Brain microvascular endothelial cell (primary cell): Measurements from ENCODE around the gene RXRA.

ENCODE experiments used
- DNase-seq: peaks from one replicate; pipeline ENCODE4 v3.0.0-alpha.2; 2020
- H3K27ac ChIP-seq: fragments of 250-450 bp; sonication (Bioruptor Pico); 2 replicates; pipeline ENCODE4 v1.5.1; 2020; ENCODE audit warnings: mild to moderate bottlenecking, moderate library complexity
- H3K27me3 ChIP-seq: fragments of 250-450 bp; sonication (Bioruptor Pico); replicated peaks from 2 replicates; pipeline ENCODE4 v1.5.1; 2020; ENCODE audit warnings: mild to moderate bottlenecking
- H3K36me3 ChIP-seq: fragments of 250-450 bp; sonication (Bioruptor Pico); replicated peaks from 2 replicates; pipeline ENCODE4 v1.5.1; 2020; ENCODE audit warnings: mild to moderate bottlenecking
- H3K4me3 ChIP-seq: 2 replicates; pipeline ENCODE4 v1.5.1; 2011; ENCODE audit warnings: low read depth, mild to moderate bottlenecking, control low read depth, low read length, moderate library complexity
- in situ Hi-C: cut with HindIII; loops from 2 replicates; pipeline ENCODE4 v1.10.0; 2017; ENCODE audit warnings: low sequenced_read_pairs, low pct_ligation_motif_present
- TF ChIP-seq, protein P1 (sequence below): IDR thresholded peaks from 2 replicates; pipeline ENCODE4 v1.5.1; 2011; ENCODE audit warnings: low read depth, mild to moderate bottlenecking, moderate library complexity, low read length, control low read depth, inconsistent platforms; ENCODE audit errors: missing control alignments

The RXRA gene

DNA sequence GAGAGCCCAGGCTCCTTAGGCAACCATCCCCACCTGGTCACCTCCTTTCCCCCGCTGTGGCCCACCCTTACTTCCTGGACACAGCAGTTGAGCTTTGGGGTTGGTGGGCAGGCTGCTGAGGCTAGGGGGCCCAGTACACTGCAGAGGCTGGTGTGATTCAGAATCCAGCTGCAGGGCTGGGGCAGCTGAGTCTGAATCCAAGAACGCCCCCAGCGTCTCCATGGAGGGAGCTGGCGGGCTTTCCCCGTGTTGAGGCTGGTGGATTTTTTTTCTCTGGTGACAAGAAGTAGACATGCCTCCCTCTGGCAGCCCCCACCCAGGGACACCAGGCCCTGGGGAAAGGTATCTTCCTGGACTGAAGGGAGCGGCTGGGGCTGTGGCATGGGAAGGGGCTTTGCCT lies 104.8 kb downstream of the RXRA start:
- no peak overlapping the region for H3K4me3 ChIP-seq
- no peak overlapping the region for H3K27ac ChIP-seq
- TF ChIP-seq, protein P1, sequence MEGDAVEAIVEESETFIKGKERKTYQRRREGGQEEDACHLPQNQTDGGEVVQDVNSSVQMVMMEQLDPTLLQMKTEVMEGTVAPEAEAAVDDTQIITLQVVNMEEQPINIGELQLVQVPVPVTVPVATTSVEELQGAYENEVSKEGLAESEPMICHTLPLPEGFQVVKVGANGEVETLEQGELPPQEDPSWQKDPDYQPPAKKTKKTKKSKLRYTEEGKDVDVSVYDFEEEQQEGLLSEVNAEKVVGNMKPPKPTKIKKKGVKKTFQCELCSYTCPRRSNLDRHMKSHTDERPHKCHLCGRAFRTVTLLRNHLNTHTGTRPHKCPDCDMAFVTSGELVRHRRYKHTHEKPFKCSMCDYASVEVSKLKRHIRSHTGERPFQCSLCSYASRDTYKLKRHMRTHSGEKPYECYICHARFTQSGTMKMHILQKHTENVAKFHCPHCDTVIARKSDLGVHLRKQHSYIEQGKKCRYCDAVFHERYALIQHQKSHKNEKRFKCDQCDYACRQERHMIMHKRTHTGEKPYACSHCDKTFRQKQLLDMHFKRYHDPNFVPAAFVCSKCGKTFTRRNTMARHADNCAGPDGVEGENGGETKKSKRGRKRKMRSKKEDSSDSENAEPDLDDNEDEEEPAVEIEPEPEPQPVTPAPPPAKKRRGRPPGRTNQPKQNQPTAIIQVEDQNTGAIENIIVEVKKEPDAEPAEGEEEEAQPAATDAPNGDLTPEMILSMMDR = no peak
- DNase-seq = no peak
- in situ Hi-C loops = no loop called here
- no peaks in the 10 kb centered on the region for H3K27me3 ChIP-seq
- peaks cover 4% of the 10 kb centered on the region for H3K36me3 ChIP-seq

DNA sequence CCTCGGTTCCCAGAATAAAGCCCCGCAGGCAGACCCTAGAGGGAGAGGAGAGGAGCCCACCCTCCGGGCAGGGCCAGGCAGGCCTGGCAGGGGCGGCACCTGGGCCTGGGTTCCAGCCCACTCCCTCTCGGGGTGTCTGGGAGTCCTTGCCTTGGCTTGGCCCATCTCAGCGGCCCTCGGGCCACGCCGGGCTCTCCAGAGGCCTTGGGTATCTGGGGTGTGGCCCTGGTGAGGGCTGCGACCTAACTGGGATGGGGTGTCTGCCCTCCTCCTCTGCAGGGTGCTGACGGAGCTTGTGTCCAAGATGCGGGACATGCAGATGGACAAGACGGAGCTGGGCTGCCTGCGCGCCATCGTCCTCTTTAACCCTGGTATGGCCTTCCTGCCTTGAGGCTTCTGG lies 105.4 kb downstream of the RXRA start:
- H3K27ac ChIP-seq = no peak overlapping the region
- no peak overlapping the region for H3K4me3 ChIP-seq
- in situ Hi-C loops = no loop called here
- TF ChIP-seq, protein P1 = no peak
- DNase-seq = no peak
- H3K27me3 ChIP-seq = no peaks in the 10 kb centered on the region
- H3K36me3 ChIP-seq = peaks cover 4% of the 10 kb centered on the region

DNA sequence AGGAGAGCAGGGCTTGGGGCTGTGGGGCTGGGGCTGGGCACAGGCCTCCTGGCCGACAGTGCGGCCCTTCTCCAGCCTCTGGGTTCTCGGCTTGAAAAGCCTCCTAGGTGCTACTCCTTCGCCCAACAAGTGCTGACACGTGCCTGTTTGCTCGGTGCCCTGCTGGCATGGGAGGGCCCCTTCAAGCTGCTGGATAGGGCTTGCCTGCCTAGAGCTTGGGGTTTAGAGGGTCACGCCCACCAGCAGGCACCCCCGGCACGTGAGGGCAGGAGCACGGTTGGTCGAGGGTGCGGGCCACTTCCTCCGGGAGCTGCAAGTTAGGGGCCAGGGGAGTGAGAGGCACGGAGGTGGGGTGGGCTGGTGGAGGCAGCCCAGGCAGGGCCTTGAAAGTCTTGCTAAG lies 106.2 kb downstream of the RXRA start:
- Histone ChIP-seq H3K27me3 (no peaks in the 10 kb centered on the region), H3K4me3 (no peak overlapping the region), H3K27ac (no peak overlapping the region), H3K36me3 (peaks cover 4% of the 10 kb centered on the region)
- no peak for DNase-seq
- in situ Hi-C loops = no loop called here
- TF ChIP-seq, protein P1 = no peak

DNA sequence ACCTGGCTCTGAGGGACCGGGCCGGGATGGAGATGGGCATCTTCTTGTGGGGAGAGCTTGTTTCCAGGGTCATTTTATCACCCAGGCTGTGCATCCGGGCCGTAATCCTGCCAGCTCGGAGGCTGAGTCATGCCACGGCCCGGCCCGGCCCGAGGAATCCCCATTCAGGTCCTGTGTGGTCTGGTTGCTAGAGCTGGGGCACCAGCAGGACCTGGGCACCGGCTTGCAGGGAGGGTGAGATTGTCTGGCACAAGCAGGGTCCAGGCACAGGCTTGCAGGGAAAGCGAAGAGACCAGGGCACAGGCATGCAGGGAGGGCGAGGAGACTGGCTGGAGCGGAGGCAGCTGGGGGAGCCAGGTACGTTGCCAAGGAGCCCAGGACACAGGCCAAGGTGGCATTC lies 106.8 kb downstream of the RXRA start:
- DNase-seq = no peak
- Histone ChIP-seq H3K27ac (no peak overlapping the region), H3K36me3 (peaks cover 4% of the 10 kb centered on the region), H3K27me3 (no peaks in the 10 kb centered on the region), H3K4me3 (no peak overlapping the region)
- in situ Hi-C loops = no loop called here
- TF ChIP-seq, protein P1 = no peak

DNA sequence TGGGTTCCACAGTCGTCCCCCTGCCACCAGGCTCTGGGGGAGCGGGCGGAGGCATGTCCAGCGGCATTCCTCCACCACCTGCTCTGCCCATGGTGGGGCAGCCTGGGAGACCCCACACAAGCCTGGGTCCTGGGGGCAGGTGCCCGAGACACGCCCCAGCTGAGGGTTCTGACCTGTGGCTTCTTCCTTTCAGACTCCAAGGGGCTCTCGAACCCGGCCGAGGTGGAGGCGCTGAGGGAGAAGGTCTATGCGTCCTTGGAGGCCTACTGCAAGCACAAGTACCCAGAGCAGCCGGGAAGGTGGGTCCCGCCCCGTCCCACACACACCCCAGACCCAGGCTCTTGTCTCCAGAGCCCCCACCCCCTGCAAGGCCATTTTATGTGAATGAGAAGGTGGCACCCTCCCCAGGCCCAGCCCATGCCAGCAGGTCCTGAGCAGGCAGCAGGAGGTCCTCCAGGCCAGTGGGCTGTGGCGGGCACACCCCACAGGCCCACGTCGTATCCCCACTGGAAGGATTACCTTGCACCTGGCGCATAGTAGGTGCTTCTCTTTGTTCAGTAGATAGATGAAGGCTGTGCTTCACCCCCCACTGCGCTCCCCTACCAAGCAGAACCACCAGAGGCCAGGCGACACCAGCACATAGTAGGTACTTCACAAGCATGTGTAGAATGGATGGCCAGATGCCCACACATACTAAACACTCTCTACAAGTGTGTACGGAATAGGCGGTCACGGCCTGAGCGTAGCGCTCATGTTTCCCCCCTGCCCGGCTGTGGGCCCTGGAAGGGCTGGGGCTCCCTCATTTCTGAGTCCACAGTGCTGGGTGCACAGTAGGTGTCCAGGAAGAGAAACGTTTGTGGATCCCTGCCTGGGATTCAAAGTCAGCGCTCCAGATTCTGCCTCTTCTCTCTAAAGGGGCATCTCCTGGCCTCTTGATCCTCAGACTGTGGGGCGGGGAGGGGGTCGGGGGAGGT lies 107.9 kb downstream of the RXRA start:
- Histone ChIP-seq H3K36me3 (peaks cover 4% of the 10 kb centered on the region), H3K27me3 (no peaks in the 10 kb centered on the region), H3K27ac (no peak overlapping the region), H3K4me3 (no peak overlapping the region)
- in situ Hi-C loops = no loop called here
- TF ChIP-seq, protein P1 = no peak
- no peak for DNase-seq
